Activated CD4-positive, CD25-positive, alpha-beta regulatory T cell treated with anti-CD3 and anti-CD28 coated beads, Interleukin-2, amount 50 U/mL, for 24 hours (primary cell): Measurements from ENCODE around the gene CADPS2.

ENCODE experiments used
- ATAC-seq, 2 donors: fragments of 150-1000 bp; cut with Tn5 transposase; one replicate each; pipeline ENCODE4 v1.10.0; 2021; ENCODE audit warnings: mild to moderate bottlenecking in 1 of 2, moderate library complexity in 1 of 2

CADPS2 gene

GRCh38 chr7:122430710-122431109, 455.6 kb downstream of the CADPS2 start:
- no peak for ATAC-seq

- no peak for ATAC-seq
Measured at GRCh38 chr7:122429926-122430325, 456.3 kb downstream of the CADPS2 start.

GRCh38 chr7:122425731-122426130, 460.5 kb downstream of the CADPS2 start:
- ATAC-seq = no peak

GRCh38 chr7:122423591-122423990, 462.7 kb downstream of the CADPS2 start:
- ATAC-seq = no peak

- ATAC-seq = no peak
Measured at GRCh38 chr7:122416336-122416735, 469.9 kb downstream of the CADPS2 start.

- ATAC-seq = no peak
Measured at GRCh38 chr7:122415510-122415909, 470.8 kb downstream of the CADPS2 start.

- no peak for ATAC-seq
Measured at GRCh38 chr7:122413339-122413738, 472.9 kb downstream of the CADPS2 start.

- no peak for ATAC-seq
Measured at GRCh38 chr7:122412883-122413282, 473.4 kb downstream of the CADPS2 start.

GRCh38 chr7:122412441-122412840, 473.8 kb downstream of the CADPS2 start:
- ATAC-seq = no peak

- no peak for ATAC-seq
Measured at GRCh38 chr7:122407195-122407594, 479.1 kb downstream of the CADPS2 start.

GRCh38 chr7:122403113-122403512, 483.1 kb downstream of the CADPS2 start:
- no peak for ATAC-seq

GRCh38 chr7:122402235-122402634, 484.0 kb downstream of the CADPS2 start:
- ATAC-seq = no peak

- no peak for ATAC-seq
Measured at GRCh38 chr7:122397381-122397780, 488.9 kb downstream of the CADPS2 start.

- ATAC-seq = no peak
Measured at GRCh38 chr7:122394512-122394911, 491.7 kb downstream of the CADPS2 start.

GRCh38 chr7:122384528-122384927, 501.7 kb downstream of the CADPS2 start:
- ATAC-seq = no peak

- ATAC-seq = no peak
Measured at GRCh38 chr7:122383934-122384333, 502.3 kb downstream of the CADPS2 start.

GRCh38 chr7:122380992-122381391, 505.3 kb downstream of the CADPS2 start:
- ATAC-seq = no peak

- no peak for ATAC-seq
Measured at GRCh38 chr7:122379491-122379890, 506.8 kb downstream of the CADPS2 start.

- ATAC-seq = no peak
Measured at GRCh38 chr7:122369756-122370155, 516.5 kb downstream of the CADPS2 start.

GRCh38 chr7:122364761-122365280, 521.4 kb downstream of the CADPS2 start:
- no peak for ATAC-seq

- ATAC-seq = no peak
Measured at GRCh38 chr7:122363144-122363543, 523.1 kb downstream of the CADPS2 start.

- ATAC-seq = no peak
Measured at GRCh38 chr7:122362473-122362872, 523.8 kb downstream of the CADPS2 start.

GRCh38 chr7:122354656-122355055, 531.6 kb downstream of the CADPS2 start:
- ATAC-seq = no peak

- ATAC-seq = no peak
Measured at GRCh38 chr7:122352454-122352853, 533.8 kb downstream of the CADPS2 start.

- no peak for ATAC-seq
Measured at GRCh38 chr7:122350701-122351100, 535.6 kb downstream of the CADPS2 start.

GRCh38 chr7:122344303-122344620, 542.0 kb downstream of the CADPS2 start:
- no peak for ATAC-seq
